ENCODE measurements around the gene MEI4.
A peak's percentile ranks its signal among the peaks of the same experiment; 100 is the strongest.
"Not testable (repeated sequence)": the region's sequence is repeated elsewhere in the genome, so short reads cannot be mapped to it uniquely, and the experiment has no call there.

MEI4 gene

DNA sequence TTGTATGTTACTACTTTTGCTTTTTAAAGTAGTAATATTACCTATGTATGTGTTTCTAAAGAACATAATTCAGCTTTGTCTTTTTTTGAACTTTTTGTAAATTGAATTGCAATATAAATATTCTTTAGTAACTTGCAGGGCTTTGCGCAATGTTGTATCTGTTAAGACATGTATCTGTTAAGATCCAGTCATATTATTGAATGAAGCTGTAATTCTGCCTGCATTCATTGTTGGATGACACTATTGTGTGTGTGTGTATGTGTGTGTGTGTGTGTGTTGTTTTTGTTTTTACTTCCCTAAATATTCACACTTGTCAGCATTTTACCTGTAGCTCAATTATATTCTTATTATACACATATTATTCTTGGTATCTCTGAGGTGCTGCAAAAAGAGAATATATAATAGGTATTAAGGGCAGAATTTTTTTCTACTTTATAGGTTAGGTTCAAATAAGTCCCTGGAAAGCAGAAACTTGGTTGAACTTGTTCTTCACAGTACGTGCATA is 164.0 kb downstream of the MEI4 start:
- no peak for DNase-seq (ENCODE audit: low read depth)

- DNase-seq (ENCODE audit: low read depth), result no peak
These were observed 169.4 kb downstream of the MEI4 start for GRCh38 chr6:77822265-77822664.

GRCh38 chr6:77825204-77825603 is 172.4 kb downstream of the MEI4 start:
- no peak for DNase-seq (ENCODE audit: low read depth)

- DNase-seq (ENCODE audit: low read depth), result no peak
These were observed 176.9 kb downstream of the MEI4 start for GRCh38 chr6:77829736-77830135.

- DNase-seq (ENCODE audit: low read depth), result not testable (repeated sequence)
These were observed 180.9 kb downstream of the MEI4 start for GRCh38 chr6:77833749-77834148.

DNA sequence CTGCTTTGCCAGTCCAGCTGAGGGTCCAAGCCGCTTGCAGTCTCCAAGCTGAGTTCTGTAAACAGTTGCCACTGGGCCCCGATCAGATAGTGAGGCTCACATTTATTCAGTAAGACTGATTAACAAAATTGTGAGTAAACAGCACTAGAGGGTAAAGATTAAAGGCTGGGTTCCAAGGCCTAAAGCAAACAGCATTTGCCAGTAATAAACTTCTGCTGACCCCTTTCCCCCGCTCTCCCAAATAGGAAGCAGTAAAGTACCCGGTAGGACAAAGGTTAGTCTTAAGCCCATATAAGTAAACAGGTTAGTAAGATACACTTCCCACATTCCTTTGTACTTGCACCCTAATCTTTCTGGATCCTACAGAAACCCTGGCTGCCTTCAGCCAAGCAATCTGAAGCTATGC is 181.8 kb downstream of the MEI4 start:
- no peak for DNase-seq (ENCODE audit: low read depth)

DNA sequence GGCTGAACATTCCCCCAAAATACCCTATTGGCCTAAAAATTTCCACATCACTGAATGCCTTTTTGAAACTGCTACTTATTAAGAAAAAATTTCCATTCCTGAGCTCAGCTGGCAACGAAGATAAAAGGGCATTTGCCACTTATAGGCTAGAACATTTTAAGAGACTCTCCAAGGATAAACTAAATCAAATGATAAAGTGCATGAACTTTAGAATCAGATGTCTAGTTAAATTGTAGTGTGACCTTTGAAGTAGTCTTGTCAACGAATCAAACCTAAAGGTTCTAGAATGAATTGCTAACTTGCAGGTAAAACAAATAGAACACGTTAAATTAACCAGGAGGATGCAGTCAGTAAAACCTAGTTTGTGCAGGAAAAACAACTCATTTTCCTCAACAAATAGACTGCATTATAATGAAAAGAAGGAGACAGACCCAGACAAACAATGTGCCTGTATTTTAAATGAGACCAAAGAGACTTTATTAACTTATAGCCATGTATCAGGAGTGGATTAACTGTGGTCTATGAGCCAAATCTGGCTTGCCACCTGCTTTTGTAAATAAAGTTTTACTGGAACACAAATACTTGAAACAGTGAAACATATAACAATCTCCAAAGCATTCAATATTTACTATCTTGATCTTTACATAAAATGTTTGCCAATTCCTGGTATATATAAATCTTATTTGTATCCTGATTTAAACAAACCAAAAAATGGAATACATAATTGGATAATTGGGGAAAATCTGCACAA is 184.4 kb downstream of the MEI4 start:
- no peak for DNase-seq (ENCODE audit: low read depth)

DNA sequence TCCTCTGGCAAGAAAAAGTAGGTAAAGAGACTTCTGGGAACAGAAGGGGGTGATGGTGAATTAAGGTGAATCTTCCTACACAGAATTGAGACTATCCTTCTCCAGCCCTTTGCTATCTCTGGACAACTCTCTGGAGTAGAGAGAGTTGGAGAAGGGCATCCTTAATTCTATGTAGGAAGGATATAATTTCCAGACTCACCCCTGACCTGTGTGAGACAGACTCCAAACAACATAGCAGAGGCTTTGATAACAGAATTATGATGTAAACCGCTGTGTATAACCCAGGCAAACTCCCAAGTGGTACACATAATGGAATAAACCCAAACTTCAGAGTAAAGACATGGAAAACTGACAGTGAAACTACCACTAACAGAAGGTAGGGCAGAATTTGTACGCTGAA is 186.5 kb downstream of the MEI4 start:
- DNase-seq (ENCODE audit: low read depth), result no peak

DNA sequence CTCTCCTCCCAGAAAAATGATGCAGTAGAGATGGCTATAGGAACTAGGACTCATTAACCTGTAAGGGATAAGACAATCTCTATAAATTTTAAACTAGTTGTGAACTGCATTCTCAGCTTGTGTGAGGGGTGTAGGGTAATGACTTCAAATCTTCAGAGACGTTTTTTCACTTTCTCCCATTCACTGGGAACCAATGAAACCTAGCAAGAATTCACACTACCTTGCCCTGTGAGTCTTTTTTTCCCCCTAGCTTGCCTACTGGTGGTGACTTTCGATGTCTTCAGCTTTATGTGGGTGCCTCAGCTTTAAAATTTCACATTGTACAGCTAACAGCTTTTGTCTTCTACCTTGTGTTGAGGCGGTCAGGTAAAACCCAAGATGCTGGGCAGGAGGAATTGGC is 192.0 kb downstream of the MEI4 start:
- DNase-seq (ENCODE audit: low read depth), result no peak

- DNase-seq (ENCODE audit: low read depth), result no peak
These were observed 200.6 kb downstream of the MEI4 start for GRCh38 chr6:77853401-77853800.

DNA sequence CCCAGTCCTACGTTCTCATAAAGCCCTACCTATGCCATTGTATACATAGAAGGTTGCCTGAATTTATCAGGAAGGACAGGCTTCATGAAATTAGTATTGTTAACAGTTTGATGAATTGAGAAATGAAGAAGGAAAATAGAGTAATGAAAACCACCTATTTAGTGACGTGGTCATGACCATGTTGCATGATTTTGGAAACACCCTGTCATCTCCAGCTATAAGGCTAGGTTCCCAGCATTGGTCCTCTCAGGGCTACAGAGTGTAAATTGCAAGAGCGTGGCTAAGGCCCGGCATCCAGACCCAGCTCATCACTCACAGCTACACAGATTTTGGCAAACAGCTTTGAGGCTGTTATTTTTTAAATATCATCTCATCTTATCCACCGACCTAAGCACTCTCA is 203.6 kb downstream of the MEI4 start:
- no peak for DNase-seq (ENCODE audit: low read depth)

- DNase-seq (ENCODE audit: low read depth), result no peak
These were observed 204.6 kb downstream of the MEI4 start for GRCh38 chr6:77857421-77857820.

DNA sequence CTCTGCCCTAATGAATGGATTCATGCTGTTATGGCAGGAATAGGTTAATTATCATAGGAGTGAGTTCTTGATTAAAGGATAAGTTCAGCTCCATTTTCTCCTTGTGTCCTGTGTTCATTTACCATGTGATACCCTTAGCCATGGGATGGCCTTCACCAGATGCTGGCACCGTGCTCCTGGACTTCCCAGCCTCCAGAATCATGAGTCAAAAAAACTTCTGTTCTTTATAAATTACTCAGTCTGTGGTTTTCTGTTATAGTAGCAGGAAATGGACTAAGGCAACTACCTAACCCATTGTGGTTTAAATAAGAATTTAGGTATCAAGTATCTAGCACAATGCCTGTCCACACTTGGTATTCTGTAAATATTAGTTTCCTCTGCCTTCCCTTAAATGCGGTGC is 223.5 kb downstream of the MEI4 start:
- DNase-seq (ENCODE audit: low read depth), result no peak

DNA sequence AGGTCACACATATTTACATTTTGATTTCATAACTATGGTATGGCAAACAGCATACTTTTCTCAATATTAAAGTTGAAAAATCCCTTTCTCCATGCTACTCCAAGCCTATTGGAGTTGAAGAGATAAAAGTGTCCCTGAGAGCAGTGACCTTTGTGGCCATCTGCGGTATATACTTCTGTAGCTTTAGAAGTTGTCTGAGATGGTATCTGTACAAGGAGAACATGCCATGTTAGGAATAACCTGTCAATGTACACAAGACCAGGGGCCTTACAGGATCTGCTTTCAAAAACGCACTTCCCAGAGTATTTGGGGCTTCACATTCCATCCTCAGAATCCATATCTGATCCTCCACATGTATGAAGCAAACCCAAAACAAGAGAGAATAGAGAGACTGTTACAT is 226.7 kb downstream of the MEI4 start:
- DNase-seq (ENCODE audit: low read depth), result no peak

DNA sequence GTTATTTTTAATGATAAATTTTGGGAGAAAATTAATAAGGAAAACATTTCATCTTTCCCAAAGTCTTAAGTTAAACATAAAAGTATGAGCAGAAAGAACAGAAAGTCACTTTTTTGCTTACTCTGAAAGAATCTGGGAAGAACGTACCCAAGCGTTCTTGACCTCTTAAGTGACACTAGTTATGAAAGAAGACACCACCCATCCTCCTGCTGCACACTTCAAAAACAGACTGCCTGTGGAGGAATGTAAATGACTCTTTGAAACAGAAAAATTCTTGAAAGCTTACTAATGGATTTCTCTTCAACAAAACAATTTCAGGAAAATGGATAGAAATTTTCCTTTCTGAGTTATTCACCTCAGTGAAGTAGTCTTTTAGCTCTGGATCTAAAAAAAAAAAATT is 227.7 kb downstream of the MEI4 start:
- peak; percentile 0 for DNase-seq (ENCODE audit: low read depth)

DNA sequence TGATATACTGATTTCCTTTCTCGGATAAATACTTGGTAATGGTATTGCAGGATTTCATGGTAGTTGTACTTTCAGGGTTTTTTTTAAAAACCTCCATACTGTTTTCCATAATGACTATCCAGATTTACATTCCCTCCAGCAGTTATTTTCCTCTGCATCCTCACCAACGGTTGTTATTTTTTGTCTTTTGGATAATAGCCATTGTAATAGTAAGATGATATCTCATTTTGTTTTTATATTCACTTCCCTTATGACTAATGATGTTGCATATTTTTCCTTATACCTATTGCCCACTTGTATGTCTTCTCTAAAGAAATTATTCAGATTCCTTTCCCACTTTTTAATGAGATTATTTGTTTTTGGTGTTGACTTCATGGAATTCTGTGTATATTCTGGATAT is 231.0 kb downstream of the MEI4 start:
- DNase-seq (ENCODE audit: low read depth), result no peak

- no peak for DNase-seq (ENCODE audit: low read depth)
These were observed 240.6 kb downstream of the MEI4 start for GRCh38 chr6:77893391-77893790.

GRCh38 chr6:77906070-77906469 is 253.2 kb downstream of the MEI4 start:
- no peak for DNase-seq (ENCODE audit: low read depth)

- DNase-seq (ENCODE audit: low read depth), result no peak
These were observed 258.0 kb downstream of the MEI4 start for GRCh38 chr6:77910826-77911225.

DNA sequence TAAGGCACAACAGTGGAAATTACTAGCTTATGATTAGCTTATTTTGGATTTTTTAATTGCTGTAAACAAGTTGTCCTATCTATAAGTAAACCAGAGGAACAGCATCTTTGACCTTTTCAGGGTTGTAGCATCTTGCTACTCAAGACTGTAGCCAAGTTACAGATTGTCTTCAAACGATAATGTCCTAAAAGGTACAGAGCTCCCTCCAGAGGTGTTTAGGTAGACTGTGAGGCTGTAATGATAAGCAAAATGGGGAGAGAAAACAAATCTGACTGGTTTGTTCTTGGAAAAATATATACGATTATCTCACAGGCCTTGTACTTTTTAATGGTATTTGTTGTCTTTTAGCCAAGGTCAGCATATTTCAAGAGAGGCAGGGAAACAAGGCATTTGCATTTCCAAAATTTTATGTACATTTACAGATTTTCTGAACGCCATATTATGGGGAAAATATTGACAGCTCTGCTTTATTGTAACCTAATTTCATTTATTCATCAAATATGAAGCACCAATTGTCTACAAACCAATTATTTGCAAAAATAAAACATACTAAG is 273.4 kb downstream of the MEI4 start:
- no peak for DNase-seq (ENCODE audit: low read depth)

DNA sequence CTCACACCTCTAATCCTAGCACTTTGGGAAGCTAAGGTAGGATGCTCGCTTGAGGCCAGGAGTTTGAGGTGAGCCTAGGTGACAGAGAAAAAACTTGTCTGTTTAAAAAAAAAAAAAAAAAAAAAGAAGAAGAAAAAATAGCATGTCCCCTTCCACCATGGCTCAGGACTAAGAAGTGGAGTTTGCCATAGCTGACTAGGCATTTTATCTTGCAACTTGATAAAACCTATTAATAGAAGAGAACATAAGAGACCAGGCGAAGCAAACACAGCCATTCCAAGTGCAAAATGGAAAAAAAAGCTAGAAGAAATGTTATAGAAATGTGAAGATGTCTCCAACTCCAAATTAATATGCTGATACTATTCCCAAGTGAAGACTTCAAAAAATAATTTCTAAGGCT is 277.5 kb downstream of the MEI4 start:
- DNase-seq (ENCODE audit: low read depth), result no peak

- no peak for DNase-seq (ENCODE audit: low read depth)
These were observed 278.1 kb downstream of the MEI4 start for GRCh38 chr6:77930952-77931351.

GRCh38 chr6:77962070-77962469 is 309.2 kb downstream of the MEI4 start:
- DNase-seq (ENCODE audit: low read depth), result no peak

DNA sequence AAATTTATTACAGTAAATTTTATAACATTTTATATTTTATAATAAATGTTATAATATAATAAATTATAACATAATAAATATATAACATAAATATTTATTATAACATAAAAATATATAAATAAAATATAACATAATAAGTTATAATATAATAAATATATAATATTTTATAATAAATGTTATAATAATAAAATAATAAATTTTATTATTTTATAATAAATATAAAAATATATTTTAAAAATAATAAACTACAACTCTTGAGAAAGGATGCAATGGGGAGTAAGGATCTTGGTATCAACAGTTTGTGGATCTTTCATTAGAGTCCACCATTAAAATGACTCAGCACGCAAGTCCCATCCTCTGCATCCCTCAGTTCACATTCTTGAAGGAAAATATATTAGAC is 312.6 kb downstream of the MEI4 start:
- DNase-seq (ENCODE audit: low read depth), result no peak

Data from amniotic epithelial cell (primary cell).